Hepatocyte (in vitro differentiated cells): ENCODE data around the gene WDR26. TPM values are rescaled to one million over a fixed set of nuclear protein-coding genes. Genes with fewer than 3 reads are reported as not detected.

Experiments
- DNase-seq: peaks from one replicate; pipeline ENCODE4 v3.0.0-alpha.2; 2016; ENCODE audit warnings: low spot score
- H2AFZ ChIP-seq: fragments of 200-600 bp; sonication (generic); 2 replicates; pipeline ENCODE4 v1.6.0; 2016; ENCODE audit warnings: antibody characterized with exemption, mild to moderate bottlenecking
- H3K27ac ChIP-seq: fragments of 200-600 bp; sonication (generic); 2 replicates; pipeline ENCODE4 v1.5.1; 2016; ENCODE audit warnings: mild to moderate bottlenecking
- H3K27me3 ChIP-seq: fragments of 200-600 bp; sonication (generic); 2 replicates; pipeline ENCODE4 v1.6.1; 2016
- H3K36me3 ChIP-seq: fragments of 200-600 bp; sonication (generic); replicated peaks from 2 replicates; pipeline ENCODE4 v1.5.1; 2016; ENCODE audit warnings: low read depth; ENCODE audit not compliant: insufficient read depth
- H3K4me1 ChIP-seq: fragments of 200-600 bp; sonication (generic); 2 replicates; pipeline ENCODE4 v1.5.1; 2016; ENCODE audit warnings: mild to moderate bottlenecking, moderate library complexity; ENCODE audit not compliant: insufficient read depth
- H3K4me2 ChIP-seq: fragments of 200-600 bp; sonication (generic); 2 replicates; pipeline ENCODE4 v1.6.0; 2016
- H3K4me3 ChIP-seq: fragments of 200-600 bp; sonication (generic); 2 replicates; pipeline ENCODE4 v1.5.1; 2016; ENCODE audit warnings: mild to moderate bottlenecking
- H3K79me2 ChIP-seq: fragments of 200-600 bp; sonication (generic); 2 replicates; pipeline ENCODE4 v1.6.0; 2017; ENCODE audit warnings: mild to moderate bottlenecking
- H3K9me2 ChIP-seq: fragments of 200-600 bp; sonication (generic); replicated peaks from 2 replicates; pipeline ENCODE4 v1.6.0; 2017; ENCODE audit warnings: mild to moderate bottlenecking; ENCODE audit not compliant: insufficient read depth
- H3K9me3 ChIP-seq: fragments of 200-600 bp; sonication (generic); 2 replicates; pipeline ENCODE4 v1.5.1; 2016; ENCODE audit warnings: low read depth, mild to moderate bottlenecking
- H4K20me1 ChIP-seq: fragments of 200-600 bp; sonication (generic); 2 replicates; pipeline ENCODE4 v1.6.0; 2016; ENCODE audit warnings: mild to moderate bottlenecking; ENCODE audit not compliant: insufficient read depth, poor library complexity, severe bottlenecking
- EZH2 ChIP-seq: fragments of 200-600 bp; sonication (generic); IDR thresholded peaks from 2 replicates; pipeline ENCODE4 v1.6.1; 2016; ENCODE audit warnings: antibody characterized with exemption, mild to moderate bottlenecking, borderline replicate concordance
- EZH2phosphoT487 ChIP-seq: fragments of 200-600 bp; sonication (generic); IDR thresholded peaks from one replicate; pipeline ENCODE4 v1.6.1; 2018; ENCODE audit warnings: antibody characterized with exemption, mild to moderate bottlenecking, low read depth, moderate library complexity; ENCODE audit not compliant: unreplicated experiment, severe bottlenecking
- WGBS: methylation state at CpG from one replicate; pipeline ENCODE4 v1.1.6; 2016; ENCODE audit warnings: low lambda C conversion rate; ENCODE audit errors: missing lambda C conversion rate; 5-methylcytosine and 5-hydroxymethylcytosine counted together
- polyA plus RNA-seq: library from polyadenylated mRNA; unstranded; fragments of >200 nt; fragmentation: Nextera tagmentation; extraction: Ambion mirVana; gene quantifications from 2 replicates; pipeline ENCODE4 v1.2.1, GENCODE V29; 2016
- total RNA-seq: library from RNA; depleted of rRNA; stranded (reverse); fragments of >200 nt; gene quantifications from 2 replicates; pipeline ENCODE4 v1.2.3, GENCODE V29; 2014
- TF ChIP-seq, protein P1 (sequence below): fragments of 200-600 bp; sonication (generic); IDR thresholded peaks from 2 replicates; pipeline ENCODE4 v1.5.1; 2016; ENCODE audit warnings: antibody characterized with exemption, mild to moderate bottlenecking; ENCODE audit not compliant: poor library complexity

The WDR26 gene
- total and polyA plus RNA-seq, 2 experiments from 2014 or later = 9.4 to 72.1 TPM

DNA sequence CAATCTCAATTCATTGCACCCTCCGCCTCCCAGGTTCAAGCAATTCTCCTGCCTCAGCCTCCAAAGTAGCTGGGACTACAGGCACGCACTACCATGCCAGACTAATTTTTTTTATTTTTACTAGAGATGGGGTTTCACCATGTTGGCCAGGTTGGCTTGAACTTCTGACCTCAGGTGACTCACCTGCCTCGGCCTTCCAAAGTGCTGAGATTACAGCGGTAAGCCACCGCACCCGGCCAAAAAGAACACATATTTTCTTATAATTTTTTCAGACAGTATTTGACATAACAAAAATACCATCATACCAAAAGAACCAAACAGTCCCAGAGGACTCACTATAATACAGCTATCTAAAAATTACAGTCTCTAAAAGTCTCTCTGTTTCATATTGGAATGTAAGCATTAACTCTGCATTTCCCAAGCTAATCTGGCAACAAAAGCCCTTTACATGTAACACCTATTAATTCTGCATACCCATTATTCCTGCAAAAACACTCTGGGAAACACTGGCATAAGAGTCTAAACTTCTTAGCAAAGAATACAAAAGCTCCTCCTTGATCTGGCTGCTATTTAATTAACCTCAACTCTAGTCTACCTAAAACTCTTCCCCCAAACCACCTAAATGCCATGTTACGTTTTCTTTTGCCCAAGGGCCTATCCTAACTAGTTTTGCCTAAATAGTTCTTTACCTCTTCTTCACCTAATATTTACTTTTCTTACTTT lies 26.9 kb downstream of the WDR26 start:
- Histone ChIP-seq H3K36me3 (no peaks in the 10 kb centered on the region), H4K20me1 (peaks cover 4% of the 10 kb centered on the region), H3K4me3 (no peak overlapping the region), H2AFZ (no peak overlapping the region), H3K27ac (no peak overlapping the region), H3K79me2 (peaks cover 45% of the 10 kb centered on the region), H3K27me3 (no peaks in the 10 kb centered on the region), H3K4me2 (no peak overlapping the region), H3K9me2 (no peaks in the 10 kb centered on the region), H3K4me1 (no peaks in the 10 kb centered on the region), H3K9me3 (no peaks in the 10 kb centered on the region)
- DNase-seq = no peak
- 79% methylated on average over 7 of the region's 7 CpGs for WGBS
- TF ChIP-seq, protein P1, sequence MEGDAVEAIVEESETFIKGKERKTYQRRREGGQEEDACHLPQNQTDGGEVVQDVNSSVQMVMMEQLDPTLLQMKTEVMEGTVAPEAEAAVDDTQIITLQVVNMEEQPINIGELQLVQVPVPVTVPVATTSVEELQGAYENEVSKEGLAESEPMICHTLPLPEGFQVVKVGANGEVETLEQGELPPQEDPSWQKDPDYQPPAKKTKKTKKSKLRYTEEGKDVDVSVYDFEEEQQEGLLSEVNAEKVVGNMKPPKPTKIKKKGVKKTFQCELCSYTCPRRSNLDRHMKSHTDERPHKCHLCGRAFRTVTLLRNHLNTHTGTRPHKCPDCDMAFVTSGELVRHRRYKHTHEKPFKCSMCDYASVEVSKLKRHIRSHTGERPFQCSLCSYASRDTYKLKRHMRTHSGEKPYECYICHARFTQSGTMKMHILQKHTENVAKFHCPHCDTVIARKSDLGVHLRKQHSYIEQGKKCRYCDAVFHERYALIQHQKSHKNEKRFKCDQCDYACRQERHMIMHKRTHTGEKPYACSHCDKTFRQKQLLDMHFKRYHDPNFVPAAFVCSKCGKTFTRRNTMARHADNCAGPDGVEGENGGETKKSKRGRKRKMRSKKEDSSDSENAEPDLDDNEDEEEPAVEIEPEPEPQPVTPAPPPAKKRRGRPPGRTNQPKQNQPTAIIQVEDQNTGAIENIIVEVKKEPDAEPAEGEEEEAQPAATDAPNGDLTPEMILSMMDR = no peak
- TF ChIP-seq EZH2 (no peak), EZH2phosphoT487 (no peak)

DNA sequence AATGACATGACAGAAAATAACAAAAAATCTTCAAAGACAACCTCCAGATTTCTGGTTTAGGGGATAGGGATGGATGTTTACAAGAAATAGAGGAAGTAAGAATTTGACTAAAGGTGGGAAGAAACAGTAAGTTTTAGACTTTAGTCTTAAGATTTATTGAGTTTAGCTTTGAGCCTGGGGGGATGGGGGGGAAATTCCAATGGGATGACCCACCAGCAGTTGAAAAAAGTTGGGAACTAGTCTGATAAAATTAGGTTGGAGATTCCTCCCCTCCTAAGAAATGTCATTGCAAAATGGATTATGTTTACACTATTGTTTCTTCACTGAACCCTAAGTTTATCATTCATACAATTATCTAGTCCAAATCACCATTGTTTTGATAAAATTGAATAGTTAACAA lies 28.4 kb downstream of the WDR26 start:
- Histone ChIP-seq H2AFZ (no peak overlapping the region), H3K4me1 (no peaks in the 10 kb centered on the region), H3K4me2 (no peak overlapping the region), H3K27ac (no peak overlapping the region), H3K9me3 (no peaks in the 10 kb centered on the region), H3K79me2 (peaks cover 39% of the 10 kb centered on the region), H3K36me3 (peaks cover under 1% of the 10 kb centered on the region), H3K27me3 (no peaks in the 10 kb centered on the region), H3K4me3 (no peak overlapping the region), H4K20me1 (peaks cover 4% of the 10 kb centered on the region), H3K9me2 (no peaks in the 10 kb centered on the region)
- no peak for DNase-seq
- TF ChIP-seq, protein P1 = no peak
- TF ChIP-seq EZH2phosphoT487 = no peak
- TF ChIP-seq EZH2 = no peak

DNA sequence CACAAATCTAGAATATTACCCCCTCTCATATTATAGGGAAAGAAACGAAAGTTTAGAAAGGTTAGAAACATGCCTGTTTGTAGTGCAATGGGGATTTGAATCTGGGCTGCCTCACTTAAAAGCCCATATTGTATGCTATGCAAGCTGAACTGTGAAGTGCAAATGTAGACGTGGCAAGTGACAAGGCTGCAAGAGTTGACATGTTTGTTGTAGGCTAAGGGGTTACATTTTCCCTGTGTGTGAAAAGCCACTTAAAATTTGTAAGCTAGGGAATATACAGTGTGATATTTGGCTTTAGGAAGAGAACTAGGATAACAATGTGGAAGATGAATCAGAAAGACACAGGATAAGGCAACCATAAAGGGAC lies 29.0 kb downstream of the WDR26 start:
- Histone ChIP-seq H4K20me1 (peaks cover 4% of the 10 kb centered on the region), H3K4me1 (no peaks in the 10 kb centered on the region), H3K36me3 (peaks cover 5% of the 10 kb centered on the region), H2AFZ (no peak overlapping the region), H3K9me2 (no peaks in the 10 kb centered on the region), H3K9me3 (no peaks in the 10 kb centered on the region), H3K27me3 (no peaks in the 10 kb centered on the region), H3K4me3 (no peak overlapping the region), H3K79me2 (peaks cover 37% of the 10 kb centered on the region), H3K4me2 (no peak overlapping the region), H3K27ac (no peak overlapping the region)
- TF ChIP-seq, protein P1 = no peak
- TF ChIP-seq EZH2phosphoT487 = no peak
- no peak for DNase-seq
- WGBS = 95% methylated on average over 2 of the region's 2 CpGs
